ENCODE results near the gene SSU72. TPM values are rescaled to one million over a fixed set of nuclear protein-coding genes. Genes with fewer than 3 reads are reported as not detected.

SSU72 gene
- polyA plus RNA-seq (2012; ENCODE audit: missing spikeins): 84.2 TPM

- DNase-seq (ENCODE audit: insufficient read length) (peak; percentile 93), FAIRE-seq (peak; percentile 99)
- TF ChIP-seq POLR2AphosphoS5 (IDR thresholded peaks at IDR 0.05; ENCODE audit: low read depth, low read length) (peak; percentile 91), TAF1 (IDR thresholded peaks at IDR 0.05; ENCODE audit: borderline replicate concordance, low read depth, low read length) (no peak), POLR2A (IDR thresholded peaks at IDR 0.05; ENCODE audit: low read depth, low read length) (peak; percentile 83; the same call in 1 of the 2 replicates)
These were observed at the start of gene SSU72 for GRCh38 chr1:1574721-1575537. TSS of gene SSU72 (minus strand) at chr1:1574863. CDS start at chr1:1574557, 306 bp downstream.

- DNase-seq (ENCODE audit: insufficient read length) (no peak), FAIRE-seq (no peak)
- TF ChIP-seq POLR2A (IDR thresholded peaks at IDR 0.05; ENCODE audit: low read depth, low read length): no peak
- TF ChIP-seq TAF1 (IDR thresholded peaks at IDR 0.05; ENCODE audit: borderline replicate concordance, low read depth, low read length): no peak; the same call in 1 of the 2 replicates
- TF ChIP-seq POLR2AphosphoS5 (IDR thresholded peaks at IDR 0.05; ENCODE audit: low read depth, low read length): no peak
These were observed 49.2 kb upstream of the SSU72 start for GRCh38 chr1:1623631-1624442.

GRCh38 chr1:1623181-1623630, 48.5 kb upstream of the SSU72 start:
- TF ChIP-seq TAF1 (IDR thresholded peaks at IDR 0.05; ENCODE audit: borderline replicate concordance, low read depth, low read length) (no peak), POLR2AphosphoS5 (IDR thresholded peaks at IDR 0.05; ENCODE audit: low read depth, low read length) (no peak), POLR2A (IDR thresholded peaks at IDR 0.05; ENCODE audit: low read depth, low read length) (no peak)
- DNase-seq (ENCODE audit: insufficient read length): no peak
- FAIRE-seq: no peak

- FAIRE-seq: no peak
These were observed 48.1 kb upstream of the SSU72 start for GRCh38 chr1:1622788-1623094.

GRCh38 chr1:1622010-1622787, 47.5 kb upstream of the SSU72 start:
- no peak for TF ChIP-seq TAF1 (IDR thresholded peaks at IDR 0.05; ENCODE audit: borderline replicate concordance, low read depth, low read length)
- TF ChIP-seq POLR2AphosphoS5 (IDR thresholded peaks at IDR 0.05; ENCODE audit: low read depth, low read length): no peak
- no peak for TF ChIP-seq POLR2A (IDR thresholded peaks at IDR 0.05; ENCODE audit: low read depth, low read length)
- DNase-seq (ENCODE audit: insufficient read length) (no peak), FAIRE-seq (no peak)

More at GRCh38 chr1:1622788-1623094, 48.1 kb upstream of the SSU72 start:
- no peak for DNase-seq (ENCODE audit: insufficient read length)
- TF ChIP-seq POLR2A (IDR thresholded peaks at IDR 0.05; ENCODE audit: low read depth, low read length): no peak
- TF ChIP-seq TAF1 (IDR thresholded peaks at IDR 0.05; ENCODE audit: borderline replicate concordance, low read depth, low read length): no peak
- TF ChIP-seq POLR2AphosphoS5 (IDR thresholded peaks at IDR 0.05; ENCODE audit: low read depth, low read length): no peak

- TF ChIP-seq POLR2A (IDR thresholded peaks at IDR 0.05; ENCODE audit: low read depth, low read length) (no peak), POLR2AphosphoS5 (IDR thresholded peaks at IDR 0.05; ENCODE audit: low read depth, low read length) (no peak)
- DNase-seq (ENCODE audit: insufficient read length) (no peak), FAIRE-seq (no peak)
These were observed 46.7 kb upstream of the SSU72 start for GRCh38 chr1:1621173-1622009.

- no peak for DNase-seq (ENCODE audit: insufficient read length)
- FAIRE-seq: no peak
- no peak for TF ChIP-seq TAF1 (IDR thresholded peaks at IDR 0.05; ENCODE audit: borderline replicate concordance, low read depth, low read length)
- no peak for TF ChIP-seq POLR2AphosphoS5 (IDR thresholded peaks at IDR 0.05; ENCODE audit: low read depth, low read length)
- no peak for TF ChIP-seq POLR2A (IDR thresholded peaks at IDR 0.05; ENCODE audit: low read depth, low read length)
These were observed 45.9 kb upstream of the SSU72 start for GRCh38 chr1:1620433-1621139.

- DNase-seq (ENCODE audit: insufficient read length) (no peak), FAIRE-seq (no peak)
- TF ChIP-seq POLR2AphosphoS5 (IDR thresholded peaks at IDR 0.05; ENCODE audit: low read depth, low read length) (no peak), TAF1 (IDR thresholded peaks at IDR 0.05; ENCODE audit: borderline replicate concordance, low read depth, low read length) (no peak), POLR2A (IDR thresholded peaks at IDR 0.05; ENCODE audit: low read depth, low read length) (no peak)
These were observed 45.3 kb upstream of the SSU72 start for GRCh38 chr1:1619917-1620361.

- TF ChIP-seq POLR2A (IDR thresholded peaks at IDR 0.05; ENCODE audit: low read depth, low read length) (no peak), POLR2AphosphoS5 (IDR thresholded peaks at IDR 0.05; ENCODE audit: low read depth, low read length) (no peak), TAF1 (IDR thresholded peaks at IDR 0.05; ENCODE audit: borderline replicate concordance, low read depth, low read length) (no peak)
- FAIRE-seq: no peak
- no peak for DNase-seq (ENCODE audit: insufficient read length)
These were observed 43.9 kb upstream of the SSU72 start for GRCh38 chr1:1618396-1619068.

Data from GM12892 (cell line).